ENCODE measurements around the gene SMARCE1.
A peak's percentile ranks its signal among the peaks of the same experiment; 100 is the strongest.

Gene SMARCE1

DNA sequence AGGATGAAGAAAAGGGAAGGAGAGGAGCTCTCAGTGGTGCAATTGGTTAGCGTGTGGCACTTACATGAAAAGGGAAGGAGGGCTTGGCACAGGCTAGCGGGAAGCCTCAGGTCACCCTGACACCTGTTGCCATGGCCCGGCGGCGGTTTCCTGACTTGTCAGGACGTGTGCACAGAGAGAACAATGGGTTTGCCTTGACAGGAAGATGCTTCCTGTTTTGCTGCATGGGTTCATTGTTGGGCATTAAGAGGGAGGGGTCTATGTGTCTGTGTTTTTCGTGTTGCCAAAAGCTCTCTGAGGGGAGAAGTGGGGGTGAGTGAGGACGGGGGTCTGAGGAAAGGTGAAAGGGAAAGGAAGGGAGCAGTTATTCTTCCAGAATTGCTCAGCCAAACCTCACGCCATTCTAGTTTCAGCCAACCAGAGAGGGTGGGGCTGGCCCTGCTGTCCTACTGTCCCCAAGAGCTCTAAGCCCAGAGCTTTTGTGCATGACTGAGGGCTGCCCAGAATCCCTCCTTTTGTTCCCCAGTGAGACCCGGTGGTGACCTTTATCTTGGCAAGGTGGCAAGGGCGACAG, 65.2 kb downstream of the SMARCE1 start:
- ATAC-seq (ENCODE audit: low read depth) (peak; percentile 93), DNase-seq (ENCODE audit: low spot score) (no peak)
- TF ChIP-seq, protein P1, sequence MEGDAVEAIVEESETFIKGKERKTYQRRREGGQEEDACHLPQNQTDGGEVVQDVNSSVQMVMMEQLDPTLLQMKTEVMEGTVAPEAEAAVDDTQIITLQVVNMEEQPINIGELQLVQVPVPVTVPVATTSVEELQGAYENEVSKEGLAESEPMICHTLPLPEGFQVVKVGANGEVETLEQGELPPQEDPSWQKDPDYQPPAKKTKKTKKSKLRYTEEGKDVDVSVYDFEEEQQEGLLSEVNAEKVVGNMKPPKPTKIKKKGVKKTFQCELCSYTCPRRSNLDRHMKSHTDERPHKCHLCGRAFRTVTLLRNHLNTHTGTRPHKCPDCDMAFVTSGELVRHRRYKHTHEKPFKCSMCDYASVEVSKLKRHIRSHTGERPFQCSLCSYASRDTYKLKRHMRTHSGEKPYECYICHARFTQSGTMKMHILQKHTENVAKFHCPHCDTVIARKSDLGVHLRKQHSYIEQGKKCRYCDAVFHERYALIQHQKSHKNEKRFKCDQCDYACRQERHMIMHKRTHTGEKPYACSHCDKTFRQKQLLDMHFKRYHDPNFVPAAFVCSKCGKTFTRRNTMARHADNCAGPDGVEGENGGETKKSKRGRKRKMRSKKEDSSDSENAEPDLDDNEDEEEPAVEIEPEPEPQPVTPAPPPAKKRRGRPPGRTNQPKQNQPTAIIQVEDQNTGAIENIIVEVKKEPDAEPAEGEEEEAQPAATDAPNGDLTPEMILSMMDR (IDR thresholded peaks at IDR 0.05; ENCODE audit: poor library complexity, severe bottlenecking), result no peak

DNA sequence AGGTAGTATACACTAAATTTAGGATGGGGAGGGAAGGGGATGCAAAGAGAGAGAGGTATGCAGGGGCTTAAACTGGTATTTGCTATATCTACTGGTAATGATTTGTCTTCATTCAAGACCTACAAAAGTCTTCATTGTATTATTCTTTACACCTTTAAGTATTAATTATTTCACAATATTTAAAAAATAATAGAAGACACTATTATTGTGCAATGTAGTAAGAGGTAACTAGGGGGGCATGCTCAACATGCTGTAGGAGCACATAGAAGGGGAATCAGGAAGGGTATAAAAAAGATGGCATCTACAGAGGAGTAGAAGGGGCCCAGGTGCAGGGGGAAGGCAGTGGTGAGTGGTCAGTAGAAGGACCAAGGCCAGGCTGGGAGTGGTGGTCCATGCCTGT, 67.5 kb downstream of the SMARCE1 start:
- H3K27me3 ChIP-seq (ENCODE audit: insufficient read depth, poor library complexity, severe bottlenecking), result no peaks in the 10 kb centered on the region
- no peaks in the 10 kb centered on the region for H3K36me3 ChIP-seq (ENCODE audit: low read depth)
- TF ChIP-seq, protein P1 (IDR thresholded peaks at IDR 0.05; ENCODE audit: poor library complexity, severe bottlenecking), result no peak
- no peak overlapping the region for H3K27ac ChIP-seq (ENCODE audit: poor library complexity, severe bottlenecking)
- DNase-seq (ENCODE audit: low spot score), result no peak
- no peak for ATAC-seq (ENCODE audit: low read depth)
- H3K9me3 ChIP-seq (ENCODE audit: severe bottlenecking), result peaks cover 2% of the 10 kb centered on the region
- H3K4me3 ChIP-seq (ENCODE audit: severe bottlenecking), result no peak overlapping the region
- H3K4me1 ChIP-seq (ENCODE audit: insufficient read depth, poor library complexity, severe bottlenecking), result peaks cover 16% of the 10 kb centered on the region

More for the DNA sequence above, 65.2 kb downstream of the SMARCE1 start:
- H3K9me3 ChIP-seq (ENCODE audit: severe bottlenecking), result peaks cover 2% of the 10 kb centered on the region
- no peak overlapping the region for H3K27ac ChIP-seq (ENCODE audit: poor library complexity, severe bottlenecking)
- H3K4me1 ChIP-seq (ENCODE audit: insufficient read depth, poor library complexity, severe bottlenecking), result peaks cover 19% of the 10 kb centered on the region
- H3K4me3 ChIP-seq (ENCODE audit: severe bottlenecking), result no peak overlapping the region
- no peaks in the 10 kb centered on the region for H3K36me3 ChIP-seq (ENCODE audit: low read depth)
- H3K27me3 ChIP-seq (ENCODE audit: insufficient read depth, poor library complexity, severe bottlenecking), result no peaks in the 10 kb centered on the region

DNA sequence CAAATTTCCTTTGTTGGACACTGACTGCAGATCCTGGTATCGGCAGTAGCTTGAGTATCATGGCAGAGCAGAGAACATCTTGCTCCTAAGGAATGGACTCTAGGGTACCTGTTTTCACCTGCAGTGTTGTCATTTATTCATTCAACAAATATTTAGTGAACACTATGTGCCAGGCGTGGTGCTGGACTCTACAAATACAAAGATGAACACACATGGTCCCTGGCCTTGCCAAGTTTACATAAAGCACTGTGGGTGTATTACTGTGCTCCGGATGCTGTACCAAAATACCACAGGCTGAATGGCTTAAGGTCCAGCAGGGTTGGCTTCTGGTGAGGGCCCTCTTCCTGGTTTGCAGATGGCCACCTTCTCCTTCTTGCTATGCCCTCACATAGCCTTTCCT, 68.1 kb downstream of the SMARCE1 start:
- TF ChIP-seq, protein P1 (IDR thresholded peaks at IDR 0.05; ENCODE audit: poor library complexity, severe bottlenecking), result no peak
- H3K27me3 ChIP-seq (ENCODE audit: insufficient read depth, poor library complexity, severe bottlenecking), result no peaks in the 10 kb centered on the region
- H3K4me1 ChIP-seq (ENCODE audit: insufficient read depth, poor library complexity, severe bottlenecking), result peaks cover 16% of the 10 kb centered on the region
- H3K27ac ChIP-seq (ENCODE audit: poor library complexity, severe bottlenecking), result no peak overlapping the region
- H3K36me3 ChIP-seq (ENCODE audit: low read depth), result no peaks in the 10 kb centered on the region
- H3K4me3 ChIP-seq (ENCODE audit: severe bottlenecking), result no peak overlapping the region
- no peak for DNase-seq (ENCODE audit: low spot score)
- peaks cover 2% of the 10 kb centered on the region for H3K9me3 ChIP-seq (ENCODE audit: severe bottlenecking)
- ATAC-seq (ENCODE audit: low read depth), result no peak

DNA sequence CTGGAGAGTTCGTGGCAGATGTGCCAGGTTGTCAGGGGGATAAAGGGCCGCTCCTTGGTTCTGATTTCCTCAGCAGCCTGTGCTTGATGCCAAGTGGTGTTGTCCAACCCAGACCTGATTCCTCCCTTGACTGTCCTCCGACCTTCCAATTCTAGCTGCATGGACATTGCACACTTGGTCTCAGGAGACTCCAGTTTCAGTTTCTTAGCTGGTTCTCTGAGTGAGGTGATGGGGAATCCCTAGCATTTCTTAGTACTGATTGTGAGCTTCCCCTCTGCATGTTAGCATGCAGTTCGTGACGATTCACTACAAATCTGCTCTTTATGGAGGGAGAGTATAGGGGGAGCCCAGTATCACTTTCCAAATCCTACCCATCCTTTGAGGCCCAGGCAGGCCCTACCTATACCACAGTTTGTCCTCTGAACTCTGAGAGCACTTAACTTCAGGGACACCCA, 70.0 kb downstream of the SMARCE1 start:
- no peak overlapping the region for H3K4me3 ChIP-seq (ENCODE audit: severe bottlenecking)
- H3K9me3 ChIP-seq (ENCODE audit: severe bottlenecking), result no peaks in the 10 kb centered on the region
- no peak for ATAC-seq (ENCODE audit: low read depth)
- peaks cover 9% of the 10 kb centered on the region for H3K4me1 ChIP-seq (ENCODE audit: insufficient read depth, poor library complexity, severe bottlenecking)
- DNase-seq (ENCODE audit: low spot score), result no peak
- no peaks in the 10 kb centered on the region for H3K36me3 ChIP-seq (ENCODE audit: low read depth)
- TF ChIP-seq, protein P1 (IDR thresholded peaks at IDR 0.05; ENCODE audit: poor library complexity, severe bottlenecking), result no peak
- no peak overlapping the region for H3K27ac ChIP-seq (ENCODE audit: poor library complexity, severe bottlenecking)
- no peaks in the 10 kb centered on the region for H3K27me3 ChIP-seq (ENCODE audit: insufficient read depth, poor library complexity, severe bottlenecking)

DNA sequence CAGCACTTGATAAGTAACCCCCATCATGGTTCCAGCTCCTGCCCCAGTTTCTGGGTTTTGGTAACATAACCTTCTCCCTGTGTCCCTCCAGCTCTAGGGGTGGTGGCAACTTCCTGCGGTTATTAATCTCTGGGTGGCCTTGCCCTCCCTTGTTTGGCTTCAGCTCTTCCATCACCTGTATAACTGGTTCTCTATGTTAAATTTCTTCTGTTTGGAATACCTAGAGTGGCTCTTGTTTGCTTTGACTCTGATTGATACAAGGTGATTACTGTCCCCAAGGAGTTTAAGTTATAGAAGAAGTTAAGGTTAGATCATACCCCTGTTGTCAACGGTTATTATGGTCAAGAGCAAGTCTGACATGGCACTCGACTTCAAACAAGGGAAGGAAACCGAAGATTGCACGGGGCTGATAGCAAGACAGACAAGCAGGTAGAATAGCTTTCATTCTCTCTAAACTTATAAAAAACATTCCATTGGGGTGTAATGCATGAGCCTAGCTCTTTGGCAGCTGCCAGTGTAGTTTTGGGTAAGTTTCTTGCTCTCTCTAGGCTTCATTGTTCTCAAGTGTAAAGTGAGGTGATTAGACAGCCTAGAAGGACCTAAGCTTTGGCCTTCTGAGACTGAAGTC, 71.4 kb downstream of the SMARCE1 start:
- Histone ChIP-seq H3K36me3 (ENCODE audit: low read depth) (no peaks in the 10 kb centered on the region), H3K4me3 (ENCODE audit: severe bottlenecking) (no peak overlapping the region), H3K4me1 (ENCODE audit: insufficient read depth, poor library complexity, severe bottlenecking) (no peaks in the 10 kb centered on the region), H3K9me3 (ENCODE audit: severe bottlenecking) (no peaks in the 10 kb centered on the region), H3K27me3 (ENCODE audit: insufficient read depth, poor library complexity, severe bottlenecking) (peaks cover 6% of the 10 kb centered on the region), H3K27ac (ENCODE audit: poor library complexity, severe bottlenecking) (no peak overlapping the region)
- ATAC-seq (ENCODE audit: low read depth) (no peak), DNase-seq (ENCODE audit: low spot score) (no peak)
- TF ChIP-seq, protein P1 (IDR thresholded peaks at IDR 0.05; ENCODE audit: poor library complexity, severe bottlenecking), result no peak

Measured in RWPE2 (cell line).